22Rv1 (cell line): ENCODE results near the gene COL7A1.

Source experiments
- H3K27ac ChIP-seq: fragments of 450-650 bp; 2 replicates; pipeline ENCODE4 v1.5.1; 2017
- CTCF ChIP-seq: fragments of 450-650 bp; IDR thresholded peaks from 2 replicates; pipeline ENCODE4 v1.5.1; 2017; ENCODE audit warnings: mild to moderate bottlenecking
- ZFX ChIP-seq: fragments of 450-650 bp; IDR thresholded peaks from 2 replicates; pipeline ENCODE4 v1.6.1; 2017; ENCODE audit warnings: antibody characterized with exemption, borderline replicate concordance

The COL7A1 gene

GRCh38 chr3:48548126-48548525 is 47.0 kb downstream of the COL7A1 start:
- H3K27ac ChIP-seq, result no peak overlapping the region
- no peak for TF ChIP-seq CTCF
- no peak for TF ChIP-seq ZFX

- H3K27ac ChIP-seq, result no peak overlapping the region
- TF ChIP-seq ZFX (no peak), CTCF (no peak)
Measured at GRCh38 chr3:48546203-48546829, 48.8 kb downstream of the COL7A1 start.

GRCh38 chr3:48544141-48544540 is 51.0 kb downstream of the COL7A1 start:
- no peak overlapping the region for H3K27ac ChIP-seq
- TF ChIP-seq CTCF (no peak), ZFX (no peak)

GRCh38 chr3:48543271-48543866 is 51.8 kb downstream of the COL7A1 start:
- TF ChIP-seq CTCF (no peak), ZFX (no peak)
- H3K27ac ChIP-seq, result no peak overlapping the region

GRCh38 chr3:48538451-48538850 is 56.7 kb downstream of the COL7A1 start:
- no peak for TF ChIP-seq CTCF
- H3K27ac ChIP-seq, result no peak overlapping the region

GRCh38 chr3:48536785-48537184 is 58.3 kb downstream of the COL7A1 start:
- TF ChIP-seq CTCF (no peak), ZFX (no peak)
- H3K27ac ChIP-seq, result no peak overlapping the region

- no peak for TF ChIP-seq CTCF
- TF ChIP-seq ZFX, result no peak
- no peak overlapping the region for H3K27ac ChIP-seq
Measured at GRCh38 chr3:48536116-48536515, 59.0 kb downstream of the COL7A1 start.
